GM10248 (cell line): Measurements from ENCODE around the gene HRH4.
A peak's percentile ranks its signal among the peaks of the same experiment; 100 is the strongest.

Source experiments
- CTCF ChIA-PET: fragments of 300-600 bp; sonication (Branson Sonifier 250); formaldehyde crosslinking; extraction: SDS; loops from one replicate; lab custom pipeline; 2021; ENCODE audit warnings: antibody characterized with exemption; lab: Yijun Ruan, JAX
- POLR2A ChIA-PET: fragments of 350-650 bp; sonication (Branson Sonifier 250); formaldehyde crosslinking; extraction: SDS; loops from one replicate; lab custom pipeline; 2020; ENCODE audit warnings: antibody characterized with exemption; lab: Yijun Ruan, JAX
- DNase-seq: peaks from one replicate; pipeline ENCODE4 v3.0.0; 2012; ENCODE audit errors: extremely low spot score
- CTCF ChIP-seq: IDR thresholded peaks from 2 replicates; pipeline ENCODE4 v1.5.1; 2012; ENCODE audit warnings: mild to moderate bottlenecking, low read depth; ENCODE audit errors: extremely low read depth, missing control alignments, control extremely low read depth

The HRH4 gene

GRCh38 chr18:24485681-24486080 is 25.2 kb downstream of the HRH4 start:
- ChIA-PET CTCF (interaction anchor here (0.9 to 6.5 kb wide), 6 partner anchors 19 to 309 kb away, joined by 3 to 33 read pairs (median 5); no protein-coding TSS in a partner anchor), POLR2A (no interaction called here)
- no peak for TF ChIP-seq CTCF
- DNase-seq, result no peak

- no peak for DNase-seq
- no peak for TF ChIP-seq CTCF
- ChIA-PET POLR2A (no interaction called here), CTCF (interaction anchor here (1.4 to 6.5 kb wide), 9 partner anchors 12 to 240 kb away, joined by 3 to 63 read pairs (median 11); no protein-coding TSS in a partner anchor)
Observed at GRCh38 chr18:24486684-24487083, 26.2 kb downstream of the HRH4 start.

- POLR2A ChIA-PET, result interaction anchor here (1.0 kb wide), 1 partner anchor 350 kb away, joined by 4 read pairs; the partner anchor contains the start of gene CABYR
- peak; percentile 68 for TF ChIP-seq CTCF
- DNase-seq, result peak; percentile 55
- CTCF ChIA-PET, result interaction anchor here (0.7 to 6.5 kb wide), 36 partner anchors 8 to 437 kb away, joined by 3 to 63 read pairs (median 4); partner anchors contain the start of genes CABYR, HRH4 and IMPACT
Observed at GRCh38 chr18:24488824-24489493, 28.5 kb downstream of the HRH4 start.

GRCh38 chr18:24490539-24490938 is 30.1 kb downstream of the HRH4 start:
- no peak for TF ChIP-seq CTCF
- CTCF ChIA-PET, result interaction anchor here (1.0 to 6.5 kb wide), 6 partner anchors 14 to 313 kb away, joined by 3 to 63 read pairs (median 9); no protein-coding TSS in a partner anchor
- POLR2A ChIA-PET, result no interaction called here
- DNase-seq, result no peak

- POLR2A ChIA-PET, result no interaction called here
- TF ChIP-seq CTCF, result no peak
- peak; percentile 38 for DNase-seq
Observed at GRCh38 chr18:24491927-24492834, 31.7 kb downstream of the HRH4 start.

GRCh38 chr18:24494586-24494985 is 34.1 kb downstream of the HRH4 start:
- no peak for TF ChIP-seq CTCF
- POLR2A ChIA-PET, result no interaction called here
- CTCF ChIA-PET, result interaction anchor here (1.0 to 1.6 kb wide), 3 partner anchors 20 to 318 kb away, joined by 3 to 4 read pairs (median 3); no protein-coding TSS in a partner anchor
- no peak for DNase-seq

More at GRCh38 chr18:24491927-24492834, 31.7 kb downstream of the HRH4 start:
- CTCF ChIA-PET, result interaction anchor here (1.2 to 2.6 kb wide), 7 partner anchors 10 to 316 kb away, joined by 3 to 10 read pairs (median 4); no protein-coding TSS in a partner anchor
